Natural killer cell (primary cell): ENCODE data around the gene TSN. TPM values are rescaled to one million over a fixed set of nuclear protein-coding genes. Genes with fewer than 3 reads are reported as not detected.

Experiments used
- ATAC-seq, 3 donors: fragments of 150-1000 bp in 2 of 3; fragments of 200-7000 bp in 1 of 3; cut with Tn5 transposase; 1 replicate in 1 of 3; 2 replicates in 2 of 3; pipeline ENCODE4 v1.10.0; 2021; ENCODE audit warnings: mild to moderate bottlenecking in 2 of 3, moderate library complexity in 2 of 3
- DNase-seq, 2 donors: peaks; one replicate each; pipeline versions ENCODE4 v3.0.0 to v3.0.0-alpha.2; 2013 to 2021; ENCODE audit warnings: mixed read lengths in 1 of 2
- H3K27ac ChIP-seq: one replicate; pipeline ENCODE4 v1.5.1; 2013; ENCODE audit warnings: mild to moderate bottlenecking, low read length
- H3K27me3 ChIP-seq: one replicate; pipeline ENCODE4 v1.6.1; 2013; ENCODE audit warnings: low read length; ENCODE audit not compliant: control insufficient read depth, insufficient read depth
- H3K36me3 ChIP-seq: one replicate; pipeline ENCODE4 v1.6.1; 2013; ENCODE audit warnings: low read length; ENCODE audit not compliant: control insufficient read depth, insufficient read depth
- H3K4me1 ChIP-seq: one replicate; pipeline ENCODE4 v1.6.1; 2013; ENCODE audit warnings: low read length; ENCODE audit not compliant: control insufficient read depth, insufficient read depth
- H3K4me3 ChIP-seq: one replicate; pipeline ENCODE4 v1.5.1; 2013; ENCODE audit warnings: low read length
- H3K9me3 ChIP-seq: one replicate; pipeline ENCODE4 v1.6.1; 2013; ENCODE audit warnings: low read length; ENCODE audit not compliant: control insufficient read depth, insufficient read depth
- H3K27ac Mint-ChIP-seq, 2 donors: one replicate each; pipeline ENCODE4 v1.8.0; 2022; ENCODE audit warnings: mild to moderate bottlenecking in 2 of 2, mixed read lengths in 2 of 2, moderate library complexity in 1 of 2
- H3K27me3 Mint-ChIP-seq, 2 donors: one replicate each; pipeline ENCODE4 v1.8.0; 2022; ENCODE audit warnings: low read depth in 2 of 2, mixed read lengths in 2 of 2
- H3K36me3 Mint-ChIP-seq: one replicate; pipeline ENCODE4 v1.8.0; 2022; ENCODE audit warnings: mixed read lengths
- H3K4me1 Mint-ChIP-seq, 2 donors: one replicate each; pipeline ENCODE4 v1.8.0; 2022; ENCODE audit warnings: mixed read lengths in 2 of 2
- H3K4me3 Mint-ChIP-seq: one replicate; pipeline ENCODE4 v1.8.0; 2022; ENCODE audit warnings: mild to moderate bottlenecking, moderate library complexity, mixed read lengths
- H3K9me3 Mint-ChIP-seq, 2 donors: one replicate each; pipeline ENCODE4 v1.8.0; 2022; ENCODE audit warnings: mixed read lengths in 2 of 2
- WGBS: methylation state at CpG from one replicate; pipeline ENCODE4 v1.1.7; 2013; ENCODE audit warnings: missing lambda C conversion rate; ENCODE audit not compliant: insufficient coverage; 5-methylcytosine and 5-hydroxymethylcytosine counted together
- intact Hi-C: fragments of 100-400 bp; cut with micrococcal nuclease; formaldehyde crosslinking; loops from one replicate; pipeline ENCODE4 v1.14.2; 2022
- total RNA-seq, 4 donors: library from RNA; stranded (reverse); fragments of 120-200 nt in 1 of 4; gene quantifications; one replicate each; pipeline versions ENCODE4 v1.2.3 to v1.2.4, GENCODE V29; 2013 to 2022
- TF ChIP-seq, protein P1 (sequence below): fragments of 200-600 bp; IDR thresholded peaks from one replicate; pipeline ENCODE4 v1.8.0; 2022; ENCODE audit warnings: antibody characterized with exemption

Gene TSN
- total RNA-seq, 3 donors from 2014 or later (not counting 1 experiment from before 2014, with no cell fraction given), result 54.7 to 66.9 (median 62.5) TPM

DNA sequence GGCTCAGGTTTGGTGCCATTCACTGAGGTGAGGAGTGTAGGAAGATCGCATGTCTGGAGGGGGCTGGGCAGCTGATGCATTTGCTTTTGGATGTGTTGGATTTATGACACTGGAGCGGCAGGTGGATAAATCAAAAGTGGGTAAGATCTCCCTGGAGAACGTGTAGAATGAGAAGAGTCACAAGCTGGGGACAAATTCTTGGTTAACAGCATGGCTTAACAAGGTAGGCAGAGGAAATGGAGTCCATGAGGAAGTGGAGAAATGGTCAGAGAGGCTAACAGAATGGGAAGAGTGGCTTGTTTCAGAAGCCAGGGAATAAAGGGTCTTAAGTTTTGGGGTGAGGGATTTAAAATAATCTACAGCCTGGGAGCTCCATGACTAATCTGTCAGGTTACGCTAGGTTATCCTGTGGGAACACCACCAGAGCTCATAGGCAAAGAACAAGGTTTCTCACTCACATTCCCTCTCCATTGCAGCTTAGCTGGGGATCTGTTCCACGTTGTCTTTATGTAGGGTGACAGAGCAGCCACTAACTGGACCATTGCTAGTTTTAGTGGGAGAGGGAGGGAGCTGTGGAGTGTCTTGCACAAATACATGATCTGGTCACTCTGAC, 12.8 kb downstream of the TSN start:
- H3K36me3 Mint-ChIP-seq, result peaks cover 34% of the 10 kb centered on the region
- H3K9me3 Mint-ChIP-seq, result no peaks in the 10 kb centered on the region
- H3K27me3 Mint-ChIP-seq, result no peaks in the 10 kb centered on the region
- no peaks in the 10 kb centered on the region for H3K9me3 ChIP-seq
- no peak for ATAC-seq
- no peaks in the 10 kb centered on the region for H3K4me1 Mint-ChIP-seq
- no peak overlapping the region for H3K4me3 Mint-ChIP-seq
- H3K27ac Mint-ChIP-seq, result no peak overlapping the region
- no peak for DNase-seq
- peaks cover 47% of the 10 kb centered on the region for H3K36me3 ChIP-seq
- intact Hi-C loops, result no loop called here
- H3K27ac ChIP-seq, result no peak overlapping the region
- WGBS, result 94% methylated on average over 5 of the region's 5 CpGs
- H3K27me3 ChIP-seq, result no peaks in the 10 kb centered on the region
- H3K4me3 ChIP-seq, result no peak overlapping the region
- no peaks in the 10 kb centered on the region for H3K4me1 ChIP-seq
- TF ChIP-seq, protein P1, sequence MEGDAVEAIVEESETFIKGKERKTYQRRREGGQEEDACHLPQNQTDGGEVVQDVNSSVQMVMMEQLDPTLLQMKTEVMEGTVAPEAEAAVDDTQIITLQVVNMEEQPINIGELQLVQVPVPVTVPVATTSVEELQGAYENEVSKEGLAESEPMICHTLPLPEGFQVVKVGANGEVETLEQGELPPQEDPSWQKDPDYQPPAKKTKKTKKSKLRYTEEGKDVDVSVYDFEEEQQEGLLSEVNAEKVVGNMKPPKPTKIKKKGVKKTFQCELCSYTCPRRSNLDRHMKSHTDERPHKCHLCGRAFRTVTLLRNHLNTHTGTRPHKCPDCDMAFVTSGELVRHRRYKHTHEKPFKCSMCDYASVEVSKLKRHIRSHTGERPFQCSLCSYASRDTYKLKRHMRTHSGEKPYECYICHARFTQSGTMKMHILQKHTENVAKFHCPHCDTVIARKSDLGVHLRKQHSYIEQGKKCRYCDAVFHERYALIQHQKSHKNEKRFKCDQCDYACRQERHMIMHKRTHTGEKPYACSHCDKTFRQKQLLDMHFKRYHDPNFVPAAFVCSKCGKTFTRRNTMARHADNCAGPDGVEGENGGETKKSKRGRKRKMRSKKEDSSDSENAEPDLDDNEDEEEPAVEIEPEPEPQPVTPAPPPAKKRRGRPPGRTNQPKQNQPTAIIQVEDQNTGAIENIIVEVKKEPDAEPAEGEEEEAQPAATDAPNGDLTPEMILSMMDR, result no peak

DNA sequence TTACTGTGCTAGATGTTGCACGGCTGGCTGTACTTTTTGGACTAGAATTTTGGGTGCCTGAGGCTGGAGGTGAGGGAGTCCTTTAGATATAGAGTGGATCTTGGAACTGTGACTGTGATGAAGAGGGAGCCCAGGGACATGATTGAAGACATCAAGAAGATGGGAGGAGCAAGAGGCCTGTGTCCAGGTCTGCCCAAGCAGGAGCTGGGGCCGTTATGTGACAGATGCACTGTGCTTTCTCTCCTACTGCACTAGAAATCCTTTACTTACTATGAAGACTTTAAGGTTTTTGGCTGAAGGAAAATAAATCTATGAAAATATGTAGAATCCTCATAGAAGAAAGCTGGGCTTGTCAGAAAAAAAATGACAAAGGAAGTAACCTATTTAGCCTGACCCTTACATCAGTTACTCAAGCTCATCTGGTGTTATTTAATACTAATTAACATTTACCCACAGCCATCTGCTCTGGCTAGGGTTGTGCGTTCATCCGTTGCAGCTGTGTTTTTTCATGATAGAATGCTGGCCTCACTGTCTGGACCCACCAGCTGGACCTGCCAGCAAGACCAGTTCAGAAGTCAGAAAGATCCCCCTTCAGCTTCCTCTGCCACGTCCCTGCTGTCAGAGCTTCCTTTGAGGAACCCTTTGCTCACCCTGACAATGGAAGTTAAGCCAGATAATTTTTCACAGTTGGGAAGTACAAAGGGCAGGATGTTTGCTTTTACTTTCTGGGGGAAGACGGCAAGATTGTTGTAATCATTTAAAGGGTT, 16.7 kb downstream of the TSN start:
- H3K9me3 Mint-ChIP-seq, result no peaks in the 10 kb centered on the region
- no peak for ATAC-seq
- TF ChIP-seq, protein P1, result no peak
- H3K4me3 ChIP-seq, result no peak overlapping the region
- H3K4me1 Mint-ChIP-seq, result no peaks in the 10 kb centered on the region
- H3K27ac Mint-ChIP-seq, result no peak overlapping the region
- intact Hi-C loops, result no loop called here
- no peaks in the 10 kb centered on the region for H3K9me3 ChIP-seq
- 83% methylated on average over 5 of the region's 6 CpGs for WGBS
- no peak for DNase-seq
- H3K27me3 Mint-ChIP-seq, result no peaks in the 10 kb centered on the region
- no peak overlapping the region for H3K4me3 Mint-ChIP-seq
- H3K27ac ChIP-seq, result no peak overlapping the region
- H3K27me3 ChIP-seq, result no peaks in the 10 kb centered on the region
- peaks cover 12% of the 10 kb centered on the region for H3K36me3 ChIP-seq
- H3K4me1 ChIP-seq, result no peaks in the 10 kb centered on the region
- H3K36me3 Mint-ChIP-seq, result peaks cover 12% of the 10 kb centered on the region

DNA sequence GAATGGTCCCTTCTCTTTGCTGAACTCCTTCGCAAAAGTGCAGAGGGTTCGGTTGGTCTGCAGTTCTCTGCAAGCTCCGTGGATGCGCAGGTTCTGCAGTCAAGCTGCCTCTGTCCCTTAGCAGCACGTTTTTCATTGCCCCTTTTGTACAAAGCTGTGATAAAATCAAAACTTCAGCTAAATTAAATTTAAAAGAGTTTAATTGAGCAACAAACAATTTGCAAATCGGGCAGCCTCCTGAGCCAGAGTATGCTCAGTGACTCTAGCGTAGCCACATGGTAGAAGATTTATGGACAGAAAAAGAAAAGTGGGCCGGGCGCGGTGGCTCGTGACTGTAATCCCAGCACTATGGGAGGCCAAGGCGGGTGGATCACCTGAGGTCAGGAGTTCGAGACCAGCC, 18.8 kb downstream of the TSN start:
- Mint-ChIP-seq H3K27me3 (no peaks in the 10 kb centered on the region), H3K36me3 (no peaks in the 10 kb centered on the region), H3K27ac (no peak overlapping the region), H3K4me1 (no peaks in the 10 kb centered on the region), H3K4me3 (no peak overlapping the region), H3K9me3 (no peaks in the 10 kb centered on the region)
- WGBS, result 95% methylated on average over 13 of the region's 13 CpGs
- Histone ChIP-seq H3K27ac (no peak overlapping the region), H3K27me3 (no peaks in the 10 kb centered on the region), H3K4me3 (no peak overlapping the region), H3K9me3 (no peaks in the 10 kb centered on the region), H3K4me1 (no peaks in the 10 kb centered on the region), H3K36me3 (peaks cover 2% of the 10 kb centered on the region)
- no peak for ATAC-seq
- no peak for DNase-seq
- TF ChIP-seq, protein P1, result no peak
- intact Hi-C loops, result no loop called here
